ENCODE measurements around the gene OR10V1.

DNA sequence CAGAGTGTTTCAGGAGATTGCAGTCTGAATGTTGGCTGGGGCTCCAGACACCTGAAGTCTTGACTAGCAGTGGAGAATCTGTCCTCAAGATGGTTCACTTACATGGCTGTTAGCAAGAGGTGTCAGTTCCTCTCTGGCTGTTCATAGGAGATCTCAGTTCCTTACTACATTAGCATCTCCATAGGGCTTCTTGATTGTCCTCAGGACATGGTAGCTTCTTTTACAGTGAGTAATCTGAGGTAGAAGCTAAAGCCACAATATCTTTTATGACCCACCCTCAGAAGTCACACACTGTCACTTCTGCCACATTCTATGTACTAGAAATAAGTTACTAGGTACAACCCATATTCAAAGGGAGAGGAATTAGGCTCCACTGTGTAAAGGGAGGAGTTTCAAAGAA is 34.3 kb downstream of the OR10V1 start:
- TF ChIP-seq, protein P1, sequence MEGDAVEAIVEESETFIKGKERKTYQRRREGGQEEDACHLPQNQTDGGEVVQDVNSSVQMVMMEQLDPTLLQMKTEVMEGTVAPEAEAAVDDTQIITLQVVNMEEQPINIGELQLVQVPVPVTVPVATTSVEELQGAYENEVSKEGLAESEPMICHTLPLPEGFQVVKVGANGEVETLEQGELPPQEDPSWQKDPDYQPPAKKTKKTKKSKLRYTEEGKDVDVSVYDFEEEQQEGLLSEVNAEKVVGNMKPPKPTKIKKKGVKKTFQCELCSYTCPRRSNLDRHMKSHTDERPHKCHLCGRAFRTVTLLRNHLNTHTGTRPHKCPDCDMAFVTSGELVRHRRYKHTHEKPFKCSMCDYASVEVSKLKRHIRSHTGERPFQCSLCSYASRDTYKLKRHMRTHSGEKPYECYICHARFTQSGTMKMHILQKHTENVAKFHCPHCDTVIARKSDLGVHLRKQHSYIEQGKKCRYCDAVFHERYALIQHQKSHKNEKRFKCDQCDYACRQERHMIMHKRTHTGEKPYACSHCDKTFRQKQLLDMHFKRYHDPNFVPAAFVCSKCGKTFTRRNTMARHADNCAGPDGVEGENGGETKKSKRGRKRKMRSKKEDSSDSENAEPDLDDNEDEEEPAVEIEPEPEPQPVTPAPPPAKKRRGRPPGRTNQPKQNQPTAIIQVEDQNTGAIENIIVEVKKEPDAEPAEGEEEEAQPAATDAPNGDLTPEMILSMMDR (IDR thresholded peaks at IDR 0.05) = no peak
- TF ChIP-seq POLR2A (IDR thresholded peaks at IDR 0.05) = no peak
